Measurements from ENCODE around the gene ZNF548. TPM values are rescaled to one million over a fixed set of nuclear protein-coding genes. Genes with fewer than 3 reads are reported as not detected.
"Not testable (repeated sequence)": the region's sequence is repeated elsewhere in the genome, so short reads cannot be mapped to it uniquely, and the experiment has no call there.

Gene ZNF548
- total RNA-seq, 2 experiments from 2014 or later = 18.9 to 42.4 TPM

DNA sequence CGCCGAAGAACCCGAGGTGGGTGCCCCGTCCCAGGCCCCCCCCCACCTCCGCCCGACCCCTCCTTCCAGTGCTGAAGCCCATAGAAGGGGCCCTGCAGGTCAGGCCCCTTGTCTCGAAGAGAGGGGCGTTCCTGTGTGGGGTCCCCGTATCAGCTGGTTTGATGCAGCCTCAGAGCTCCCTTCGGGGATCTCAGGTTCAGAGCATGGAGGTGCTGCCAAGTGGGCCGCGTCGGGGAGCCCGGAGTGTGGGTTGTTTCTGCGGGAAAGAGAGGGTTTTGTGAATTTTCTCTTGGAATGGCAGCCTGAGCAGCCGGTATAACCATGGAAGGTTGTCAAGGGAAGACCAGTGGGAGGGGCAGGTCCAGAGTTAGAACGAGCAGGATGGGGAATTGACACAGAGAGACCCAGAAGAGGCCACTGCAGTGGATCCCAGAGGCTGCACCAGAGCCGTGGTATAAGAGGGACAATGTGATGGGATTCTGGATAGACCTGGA lies 25.9 kb upstream of the ZNF548 start:
- POLR2A ChIA-PET = interaction anchor here (0.5 to 1.2 kb wide), 2 partner anchors 26 to 1095 kb away, joined by 3 read pairs; partner anchors contain the start of gene ZNF548
- Histone ChIP-seq H2AFZ (ENCODE audit: low read length) (peak overlapping the region; percentile 32; the same call in 1 of the 2 replicates), H3K4me2 (ENCODE audit: low read length) (peak overlapping the region; percentile 92), H3K4me3 (ENCODE audit: low read depth, low read length, poor library complexity, severe bottlenecking) (peak overlapping the region; percentile 83), H3K36me3 (ENCODE audit: insufficient read depth, low read length) (peaks cover 9% of the 10 kb centered on the region; the same call in 1 of the 2 replicates), H3K27ac (ENCODE audit: low read depth, low read length, poor library complexity, severe bottlenecking) (no peak overlapping the region), H4K20me1 (ENCODE audit: insufficient read depth, low read length) (no peaks in the 10 kb centered on the region), H3K79me2 (ENCODE audit: insufficient read depth, low read depth, low read length) (peaks cover 6% of the 10 kb centered on the region; the same call in 1 of the 2 replicates), H3K9me3 (ENCODE audit: low read length) (no peaks in the 10 kb centered on the region), H3K4me1 (ENCODE audit: insufficient read depth, low read length, poor library complexity, severe bottlenecking) (peaks cover 12% of the 10 kb centered on the region), H3K9me2 (ENCODE audit: insufficient read depth, low read length) (no peaks in the 10 kb centered on the region)
- CTCF ChIA-PET (ENCODE audit: unreplicated experiment) = interaction anchor here (0.6 kb wide), 1 partner anchor 124 kb away, joined by 4 read pairs; the partner anchor contains the start of gene ZNF419
- peak; percentile 17 for DNase-seq (ENCODE audit: low spot score)
- BruUV-seq (replicated peaks) = no TSS peak
- intact Hi-C loops (cut with micrococcal nuclease; ENCODE audit: unreplicated experiment) = loop anchor here (1.0 kb wide), 1 partner anchor 26 kb away; the partner anchor contains the start of gene ZNF548
- TF ChIP-seq, protein P1, sequence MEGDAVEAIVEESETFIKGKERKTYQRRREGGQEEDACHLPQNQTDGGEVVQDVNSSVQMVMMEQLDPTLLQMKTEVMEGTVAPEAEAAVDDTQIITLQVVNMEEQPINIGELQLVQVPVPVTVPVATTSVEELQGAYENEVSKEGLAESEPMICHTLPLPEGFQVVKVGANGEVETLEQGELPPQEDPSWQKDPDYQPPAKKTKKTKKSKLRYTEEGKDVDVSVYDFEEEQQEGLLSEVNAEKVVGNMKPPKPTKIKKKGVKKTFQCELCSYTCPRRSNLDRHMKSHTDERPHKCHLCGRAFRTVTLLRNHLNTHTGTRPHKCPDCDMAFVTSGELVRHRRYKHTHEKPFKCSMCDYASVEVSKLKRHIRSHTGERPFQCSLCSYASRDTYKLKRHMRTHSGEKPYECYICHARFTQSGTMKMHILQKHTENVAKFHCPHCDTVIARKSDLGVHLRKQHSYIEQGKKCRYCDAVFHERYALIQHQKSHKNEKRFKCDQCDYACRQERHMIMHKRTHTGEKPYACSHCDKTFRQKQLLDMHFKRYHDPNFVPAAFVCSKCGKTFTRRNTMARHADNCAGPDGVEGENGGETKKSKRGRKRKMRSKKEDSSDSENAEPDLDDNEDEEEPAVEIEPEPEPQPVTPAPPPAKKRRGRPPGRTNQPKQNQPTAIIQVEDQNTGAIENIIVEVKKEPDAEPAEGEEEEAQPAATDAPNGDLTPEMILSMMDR (conservative IDR thresholded peaks at IDR 0.05; ENCODE audit: low read length) = no peak
- no peak for TF ChIP-seq EZH2phosphoT487 (IDR thresholded peaks at IDR 0.05; ENCODE audit: borderline replicate concordance, low read depth, low read length)

DNA sequence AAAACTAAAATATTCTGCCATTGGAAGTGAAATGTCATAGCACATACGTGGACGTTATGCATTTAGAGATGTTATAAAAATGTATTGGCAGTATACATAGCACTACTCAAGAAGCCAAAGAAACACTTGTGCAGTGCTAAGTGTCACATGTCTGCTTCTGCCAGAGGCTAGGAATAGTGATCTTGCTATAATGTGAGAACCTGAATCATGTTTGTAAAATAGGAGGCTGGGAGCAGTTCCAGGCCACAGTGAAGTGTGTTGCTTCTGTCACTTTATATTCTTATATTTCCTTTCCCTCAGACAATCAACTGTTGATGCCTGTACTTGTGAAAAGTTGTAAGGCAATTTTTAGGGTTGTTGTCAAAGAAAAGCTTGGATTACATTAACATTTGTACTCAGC lies 22.9 kb upstream of the ZNF548 start:
- TF ChIP-seq, protein P1 (conservative IDR thresholded peaks at IDR 0.05; ENCODE audit: low read length) = no peak
- TF ChIP-seq EZH2phosphoT487 (IDR thresholded peaks at IDR 0.05; ENCODE audit: borderline replicate concordance, low read depth, low read length) = no peak
- H3K36me3 ChIP-seq (ENCODE audit: insufficient read depth, low read length) = no peaks in the 10 kb centered on the region
- intact Hi-C loops (cut with micrococcal nuclease; ENCODE audit: unreplicated experiment) = no loop called here

DNA sequence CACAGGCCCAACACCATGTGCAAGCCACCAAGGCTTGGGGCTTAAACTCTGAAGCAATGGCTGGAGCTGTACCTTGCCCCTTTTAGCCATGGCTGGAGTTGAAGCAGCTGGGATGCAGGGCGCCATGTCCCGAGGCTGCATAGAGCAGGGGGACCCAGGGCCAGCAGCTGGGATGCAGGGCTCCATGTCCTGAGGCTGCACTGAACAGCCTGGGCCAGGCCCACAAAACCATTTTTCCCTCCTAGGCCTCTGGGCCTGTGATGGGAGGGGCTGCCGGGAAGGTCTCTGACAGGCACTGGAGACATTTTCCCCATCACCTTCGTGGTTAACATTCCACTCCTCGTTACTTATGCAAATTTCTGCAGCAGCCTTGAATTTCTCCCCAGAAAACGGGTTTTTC lies 15.5 kb upstream of the ZNF548 start:
- no peak overlapping the region for H3K4me2 ChIP-seq (ENCODE audit: low read length)
- ChIA-PET CTCF (ENCODE audit: unreplicated experiment) (no interaction called here), POLR2A (no interaction called here)
- peaks cover 56% of the 10 kb centered on the region for H3K36me3 ChIP-seq (ENCODE audit: insufficient read depth, low read length)
- H3K79me2 ChIP-seq (ENCODE audit: insufficient read depth, low read depth, low read length) = no peaks in the 10 kb centered on the region
- no peaks in the 10 kb centered on the region for H3K9me2 ChIP-seq (ENCODE audit: insufficient read depth, low read length)
- H4K20me1 ChIP-seq (ENCODE audit: insufficient read depth, low read length) = no peaks in the 10 kb centered on the region
- no peak for TF ChIP-seq EZH2phosphoT487 (IDR thresholded peaks at IDR 0.05; ENCODE audit: borderline replicate concordance, low read depth, low read length)
- TF ChIP-seq, protein P1 (conservative IDR thresholded peaks at IDR 0.05; ENCODE audit: low read length) = no peak
- intact Hi-C loops (cut with micrococcal nuclease; ENCODE audit: unreplicated experiment) = no loop called here
- H2AFZ ChIP-seq (ENCODE audit: low read length) = no peak overlapping the region
- H3K9me3 ChIP-seq (ENCODE audit: low read length) = peaks cover 22% of the 10 kb centered on the region
- no peak for DNase-seq (ENCODE audit: low spot score)
- no peaks in the 10 kb centered on the region for H3K4me1 ChIP-seq (ENCODE audit: insufficient read depth, low read length, poor library complexity, severe bottlenecking)
- H3K4me3 ChIP-seq (ENCODE audit: low read depth, low read length, poor library complexity, severe bottlenecking) = no peak overlapping the region
- no TSS peak for BruUV-seq (replicated peaks)
- no peak overlapping the region for H3K27ac ChIP-seq (ENCODE audit: low read depth, low read length, poor library complexity, severe bottlenecking)

More for the DNA sequence above, 22.9 kb upstream of the ZNF548 start:
- no peaks in the 10 kb centered on the region for H3K9me2 ChIP-seq (ENCODE audit: insufficient read depth, low read length)
- no peak overlapping the region for H2AFZ ChIP-seq (ENCODE audit: low read length)
- H3K9me3 ChIP-seq (ENCODE audit: low read length) = no peaks in the 10 kb centered on the region
- H3K27ac ChIP-seq (ENCODE audit: low read depth, low read length, poor library complexity, severe bottlenecking) = no peak overlapping the region
- BruUV-seq (replicated peaks) = no TSS peak
- no peak for DNase-seq (ENCODE audit: low spot score)
- H3K4me3 ChIP-seq (ENCODE audit: low read depth, low read length, poor library complexity, severe bottlenecking) = no peak overlapping the region
- H4K20me1 ChIP-seq (ENCODE audit: insufficient read depth, low read length) = no peaks in the 10 kb centered on the region
- POLR2A ChIA-PET = interaction anchor here (0.6 to 0.7 kb wide), 3 partner anchors 16 to 305 kb away, joined by 3 to 4 read pairs (median 4); no protein-coding TSS in a partner anchor
- H3K79me2 ChIP-seq (ENCODE audit: insufficient read depth, low read depth, low read length) = peaks cover 6% of the 10 kb centered on the region; the same call in 1 of the 2 replicates
- CTCF ChIA-PET (ENCODE audit: unreplicated experiment) = no interaction called here
- peaks cover 12% of the 10 kb centered on the region for H3K4me1 ChIP-seq (ENCODE audit: insufficient read depth, low read length, poor library complexity, severe bottlenecking)
- no peak overlapping the region for H3K4me2 ChIP-seq (ENCODE audit: low read length)

DNA sequence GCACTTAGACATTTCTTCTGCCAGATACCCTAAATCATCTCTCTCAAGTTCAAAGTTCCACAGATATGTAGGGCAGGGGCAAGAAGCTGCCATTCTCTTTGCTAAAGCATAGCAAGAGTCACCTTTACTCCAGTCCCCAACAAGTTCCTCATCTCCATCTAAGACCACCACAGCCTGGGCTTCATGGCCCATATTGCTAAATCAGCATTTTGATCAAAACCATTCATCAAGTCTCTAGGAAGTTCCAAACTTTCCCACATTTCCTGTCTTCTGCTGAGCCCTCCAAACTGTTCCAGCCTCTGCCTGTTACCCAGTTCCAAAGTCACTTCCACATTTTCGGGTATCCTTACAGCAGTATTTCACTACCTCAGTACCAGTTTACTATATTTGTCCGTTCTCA lies 15.0 kb upstream of the ZNF548 start:
- H2AFZ ChIP-seq (ENCODE audit: low read length); H3K4me1 ChIP-seq (ENCODE audit: insufficient read depth, low read length, poor library complexity, severe bottlenecking); BruUV-seq (replicated peaks); H4K20me1 ChIP-seq (ENCODE audit: insufficient read depth, low read length); H3K79me2 ChIP-seq (ENCODE audit: insufficient read depth, low read depth, low read length); POLR2A ChIA-PET; DNase-seq (ENCODE audit: low spot score); H3K4me3 ChIP-seq (ENCODE audit: low read depth, low read length, poor library complexity, severe bottlenecking); H3K4me2 ChIP-seq (ENCODE audit: low read length); H3K27ac ChIP-seq (ENCODE audit: low read depth, low read length, poor library complexity, severe bottlenecking); intact Hi-C loops (cut with micrococcal nuclease; ENCODE audit: unreplicated experiment); CTCF ChIA-PET (ENCODE audit: unreplicated experiment); H3K9me2 ChIP-seq (ENCODE audit: insufficient read depth, low read length): not testable (repeated sequence)
- Histone ChIP-seq H3K9me3 (ENCODE audit: low read length) (peaks cover 26% of the 10 kb centered on the region), H3K36me3 (ENCODE audit: insufficient read depth, low read length) (peaks cover 56% of the 10 kb centered on the region)

All from OCI-LY7 (cell line).